IPS-15b (cell line): ENCODE results near the gene IVNS1ABP.

ENCODE experiments used
- H3K27me3 ChIP-seq: one replicate; pipeline ENCODE4 v1.6.1; 2013; ENCODE audit warnings: low read length; ENCODE audit not compliant: control insufficient read depth, insufficient read depth
- H3K36me3 ChIP-seq: one replicate; pipeline ENCODE4 v1.6.1; 2013; ENCODE audit warnings: low read length; ENCODE audit not compliant: control insufficient read depth, insufficient read depth
- H3K4me1 ChIP-seq: one replicate; pipeline ENCODE4 v1.6.1; 2013; ENCODE audit warnings: mild to moderate bottlenecking, low read length; ENCODE audit not compliant: control insufficient read depth, insufficient read depth
- H3K4me3 ChIP-seq: one replicate; pipeline ENCODE4 v1.5.1; 2013; ENCODE audit warnings: low read depth, low read length
- H3K9ac ChIP-seq: one replicate; pipeline ENCODE4 v1.6.1; 2013; ENCODE audit warnings: low read depth, mild to moderate bottlenecking, low read length
- H3K9me3 ChIP-seq: one replicate; pipeline ENCODE4 v1.6.1; 2013; ENCODE audit warnings: mild to moderate bottlenecking, low read length; ENCODE audit not compliant: control insufficient read depth, insufficient read depth

The IVNS1ABP gene

GRCh38 chr1:185311589-185312225 lies 5.3 kb downstream of the IVNS1ABP start:
- no peak overlapping the region for H3K4me3 ChIP-seq
- peaks cover 12% of the 10 kb centered on the region for H3K36me3 ChIP-seq
- no peaks in the 10 kb centered on the region for H3K27me3 ChIP-seq
- H3K4me1 ChIP-seq, result peaks cover 20% of the 10 kb centered on the region
- H3K9me3 ChIP-seq, result no peaks in the 10 kb centered on the region
- no peak overlapping the region for H3K9ac ChIP-seq

- H3K4me1 ChIP-seq, result peaks cover 20% of the 10 kb centered on the region
- no peaks in the 10 kb centered on the region for H3K27me3 ChIP-seq
- H3K9ac ChIP-seq, result no peak overlapping the region
- peaks cover 28% of the 10 kb centered on the region for H3K36me3 ChIP-seq
- no peak overlapping the region for H3K4me3 ChIP-seq
- no peaks in the 10 kb centered on the region for H3K9me3 ChIP-seq
Measured at GRCh38 chr1:185309566-185309965, 7.5 kb downstream of the IVNS1ABP start.

GRCh38 chr1:185308126-185308525 lies 8.9 kb downstream of the IVNS1ABP start:
- H3K36me3 ChIP-seq, result peaks cover 34% of the 10 kb centered on the region
- peaks cover 11% of the 10 kb centered on the region for H3K4me1 ChIP-seq
- no peak overlapping the region for H3K4me3 ChIP-seq
- no peaks in the 10 kb centered on the region for H3K27me3 ChIP-seq
- no peaks in the 10 kb centered on the region for H3K9me3 ChIP-seq
- H3K9ac ChIP-seq, result no peak overlapping the region

GRCh38 chr1:185305419-185305818 lies 11.6 kb downstream of the IVNS1ABP start:
- Histone ChIP-seq H3K9me3 (no peaks in the 10 kb centered on the region), H3K9ac (no peak overlapping the region), H3K4me3 (no peak overlapping the region), H3K27me3 (no peaks in the 10 kb centered on the region), H3K36me3 (peaks cover 42% of the 10 kb centered on the region), H3K4me1 (no peaks in the 10 kb centered on the region)

- Histone ChIP-seq H3K27me3 (no peaks in the 10 kb centered on the region), H3K4me1 (no peaks in the 10 kb centered on the region), H3K9ac (no peak overlapping the region), H3K9me3 (no peaks in the 10 kb centered on the region), H3K4me3 (no peak overlapping the region), H3K36me3 (peaks cover 55% of the 10 kb centered on the region)
Measured at GRCh38 chr1:185300152-185300551, 16.9 kb downstream of the IVNS1ABP start.

GRCh38 chr1:185297982-185298381 lies 19.1 kb downstream of the IVNS1ABP start:
- Histone ChIP-seq H3K27me3 (no peaks in the 10 kb centered on the region), H3K9ac (no peak overlapping the region), H3K9me3 (no peaks in the 10 kb centered on the region), H3K4me3 (no peak overlapping the region), H3K4me1 (no peaks in the 10 kb centered on the region), H3K36me3 (peaks cover 43% of the 10 kb centered on the region)

GRCh38 chr1:185295091-185295490 lies 22.0 kb downstream of the IVNS1ABP start:
- Histone ChIP-seq H3K9me3 (no peaks in the 10 kb centered on the region), H3K4me1 (no peaks in the 10 kb centered on the region), H3K4me3 (no peak overlapping the region), H3K36me3 (peaks cover 32% of the 10 kb centered on the region), H3K27me3 (no peaks in the 10 kb centered on the region), H3K9ac (no peak overlapping the region)

- Histone ChIP-seq H3K4me1 (no peaks in the 10 kb centered on the region), H3K4me3 (no peak overlapping the region), H3K27me3 (no peaks in the 10 kb centered on the region), H3K9me3 (no peaks in the 10 kb centered on the region), H3K36me3 (peaks cover 22% of the 10 kb centered on the region), H3K9ac (no peak overlapping the region)
Measured at GRCh38 chr1:185293967-185294542, 23.0 kb downstream of the IVNS1ABP start.

- Histone ChIP-seq H3K27me3 (no peaks in the 10 kb centered on the region), H3K9ac (no peak overlapping the region), H3K9me3 (no peaks in the 10 kb centered on the region), H3K36me3 (peaks cover 4% of the 10 kb centered on the region), H3K4me3 (no peak overlapping the region), H3K4me1 (no peaks in the 10 kb centered on the region)
Measured at GRCh38 chr1:185292237-185292636, 24.8 kb downstream of the IVNS1ABP start.

DNA sequence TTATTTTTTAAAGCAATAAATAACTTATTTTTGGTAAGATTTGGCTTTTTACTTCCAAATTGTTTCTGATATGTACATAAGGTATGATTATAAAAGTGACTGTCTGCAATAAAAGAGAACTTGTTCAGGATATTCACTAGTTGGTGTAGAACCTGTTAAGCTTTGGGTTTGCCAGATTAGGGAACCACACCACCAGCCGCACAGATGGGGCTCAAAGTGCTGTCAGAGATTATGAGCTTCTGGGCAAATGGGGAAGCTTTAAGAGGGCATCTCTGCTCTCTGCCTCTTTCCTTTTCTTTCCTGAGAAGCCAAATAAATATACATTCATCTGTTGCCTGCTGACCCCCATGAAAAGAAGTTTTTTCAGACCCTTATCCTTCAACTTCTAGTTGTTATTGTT lies 25.4 kb downstream of the IVNS1ABP start:
- Histone ChIP-seq H3K27me3 (no peaks in the 10 kb centered on the region), H3K9ac (no peak overlapping the region), H3K4me1 (no peaks in the 10 kb centered on the region), H3K9me3 (no peaks in the 10 kb centered on the region), H3K4me3 (no peak overlapping the region), H3K36me3 (peaks cover 3% of the 10 kb centered on the region)

- H3K36me3 ChIP-seq, result peaks cover 3% of the 10 kb centered on the region
- H3K4me1 ChIP-seq, result no peaks in the 10 kb centered on the region
- no peaks in the 10 kb centered on the region for H3K27me3 ChIP-seq
- H3K9me3 ChIP-seq, result no peaks in the 10 kb centered on the region
- no peak overlapping the region for H3K9ac ChIP-seq
- no peak overlapping the region for H3K4me3 ChIP-seq
Measured at GRCh38 chr1:185291159-185291558, 25.9 kb downstream of the IVNS1ABP start.

DNA sequence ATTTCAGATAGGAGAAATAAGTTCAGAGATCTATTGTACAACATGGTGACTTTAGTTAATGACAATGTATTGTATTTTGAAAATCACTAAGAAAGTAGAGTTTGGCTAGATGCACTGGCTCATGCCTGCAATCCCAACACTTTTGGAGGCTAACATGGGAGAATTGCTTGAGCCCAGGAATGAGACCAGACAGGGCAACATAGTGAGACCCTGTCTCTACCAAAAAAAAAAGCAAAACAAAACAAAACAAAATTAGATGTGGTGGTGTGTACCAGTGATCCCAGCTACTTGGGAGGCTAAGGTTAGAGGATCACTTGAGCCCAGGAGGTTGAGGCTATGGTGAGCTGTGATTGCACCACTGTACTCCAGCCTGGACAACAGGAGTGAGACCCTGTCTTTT lies 27.2 kb downstream of the IVNS1ABP start:
- Histone ChIP-seq H3K9ac (no peak overlapping the region), H3K4me3 (no peak overlapping the region), H3K4me1 (no peaks in the 10 kb centered on the region), H3K36me3 (no peaks in the 10 kb centered on the region), H3K9me3 (no peaks in the 10 kb centered on the region), H3K27me3 (no peaks in the 10 kb centered on the region)
